GM23338 (cell line): ENCODE results near the gene MPRIP. TPM values are rescaled to one million over a fixed set of nuclear protein-coding genes. Genes with fewer than 3 reads are reported as not detected.

Experiments used
- ATAC-seq: fragments of 200-7000 bp; cut with Tn5 transposase; 3 replicates; pipeline ENCODE4 v1.9.1; 2020
- DNase-seq: peaks from one replicate; pipeline ENCODE4 v3.0.0-alpha.2; 2015; ENCODE audit warnings: low spot score
- H2AFZ ChIP-seq: fragments of 200-600 bp; sonication (generic); 2 replicates; pipeline ENCODE4 v1.8.0; 2016; ENCODE audit warnings: antibody characterized with exemption, mild to moderate bottlenecking, moderate library complexity
- H3F3A ChIP-seq: fragments of 200-600 bp; sonication (generic); replicated peaks from 2 replicates; pipeline ENCODE4 v1.8.0; 2017; ENCODE audit warnings: antibody characterized with exemption, mixed run types, low read depth
- H3K27ac ChIP-seq: fragments of 200-600 bp; sonication (generic); 2 replicates; pipeline ENCODE4 v1.6.1; 2016; ENCODE audit warnings: low read depth
- H3K27me3 ChIP-seq: fragments of 200-600 bp; sonication (generic); 2 replicates; pipeline ENCODE4 v1.8.0; 2016; ENCODE audit warnings: mild to moderate bottlenecking, mixed run types, moderate library complexity; ENCODE audit not compliant: insufficient read depth
- H3K36me3 ChIP-seq: fragments of 200-600 bp; sonication (generic); 2 replicates; pipeline ENCODE4 v1.8.0; 2016; ENCODE audit warnings: mild to moderate bottlenecking; ENCODE audit not compliant: insufficient read depth
- H3K4me1 ChIP-seq: fragments of 200-600 bp; sonication (generic); 2 replicates; pipeline ENCODE4 v1.8.0; 2016; ENCODE audit warnings: mild to moderate bottlenecking, moderate library complexity; ENCODE audit not compliant: insufficient read depth
- H3K4me2 ChIP-seq: fragments of 200-600 bp; sonication (generic); 2 replicates; pipeline ENCODE4 v1.7.1; 2017; ENCODE audit warnings: mixed run types
- H3K4me3 ChIP-seq: fragments of 200-600 bp; sonication (generic); 2 replicates; pipeline ENCODE4 v1.6.1; 2016; ENCODE audit warnings: mixed run types
- H3K79me2 ChIP-seq: fragments of 200-600 bp; sonication (generic); replicated peaks from 2 replicates; pipeline ENCODE4 v1.8.0; 2017; ENCODE audit warnings: mild to moderate bottlenecking; ENCODE audit not compliant: insufficient read depth
- H3K9me2 ChIP-seq: fragments of 200-600 bp; sonication (generic); 2 replicates; pipeline ENCODE4 v1.8.0; 2017; ENCODE audit not compliant: insufficient read depth
- H4K20me1 ChIP-seq: fragments of 200-600 bp; sonication (generic); replicated peaks from 2 replicates; pipeline ENCODE4 v1.8.0; 2017; ENCODE audit warnings: mild to moderate bottlenecking; ENCODE audit not compliant: insufficient read depth
- H3K27ac Mint-ChIP-seq: 2 replicates; pipeline ENCODE4 v1.8.0; 2020; ENCODE audit warnings: inconsistent platforms, mild to moderate bottlenecking, moderate library complexity, mixed read lengths
- H3K27me3 Mint-ChIP-seq: 3 replicates; pipeline ENCODE4 v1.8.0; 2022; ENCODE audit warnings: low read depth, mild to moderate bottlenecking, moderate library complexity, mixed read lengths, inconsistent platforms; ENCODE audit not compliant: insufficient read depth, poor library complexity
- H3K36me3 Mint-ChIP-seq: 3 replicates; pipeline ENCODE4 v1.8.0; 2021; ENCODE audit warnings: low read depth, mild to moderate bottlenecking, inconsistent platforms, moderate library complexity, mixed read lengths
- H3K4me1 Mint-ChIP-seq: 3 replicates; pipeline ENCODE4 v1.8.0; 2020; ENCODE audit warnings: mild to moderate bottlenecking, inconsistent platforms, mixed read lengths
- H3K4me3 Mint-ChIP-seq: 3 replicates; pipeline ENCODE4 v1.8.0; 2021; ENCODE audit warnings: moderate library complexity, mild to moderate bottlenecking, inconsistent platforms, mixed read lengths
- H3K9me3 Mint-ChIP-seq: 3 replicates; pipeline ENCODE4 v1.8.0; 2020; ENCODE audit warnings: moderate library complexity, mild to moderate bottlenecking, inconsistent platforms, mixed read lengths
- CREB1 ChIP-seq: fragments of 250-450 bp; sonication (Bioruptor Pico); IDR thresholded peaks from 2 replicates; pipeline ENCODE4 v1.5.0; 2020; ENCODE audit warnings: low read depth, mild to moderate bottlenecking, moderate library complexity
- CTCF ChIP-seq, 2 experiments: fragments of 200-600 bp in 1 of 2; sonication (generic) in 1 of 2; conservative IDR thresholded peaks; 2 replicates each; pipeline versions ENCODE4 v1.5.1 to v1.6.1; 2016 to 2017; ENCODE audit warnings: antibody characterized with exemption in 2 of 2, low read depth in 2 of 2, mild to moderate bottlenecking in 2 of 2, moderate library complexity in 1 of 2
- ETS1 ChIP-seq: IDR thresholded peaks from 2 replicates; pipeline ENCODE4 v1.6.1; 2016; ENCODE audit warnings: antibody characterized with exemption
- JUNB ChIP-seq: IDR thresholded peaks from one replicate; pipeline ENCODE4 v1.6.1; 2016; ENCODE audit warnings: antibody characterized with exemption; ENCODE audit not compliant: unreplicated experiment
- NANOG ChIP-seq: IDR thresholded peaks from 2 replicates; pipeline ENCODE4 v1.6.1; 2016; ENCODE audit warnings: antibody characterized with exemption, borderline replicate concordance
- POLR2AphosphoS5 ChIP-seq: IDR thresholded peaks from 2 replicates; pipeline ENCODE4 v1.6.1; 2016; ENCODE audit warnings: antibody characterized with exemption, low read depth
- STAT1 ChIP-seq: IDR thresholded peaks from one replicate; pipeline ENCODE4 v1.6.1; 2016; ENCODE audit warnings: antibody characterized with exemption; ENCODE audit not compliant: unreplicated experiment
- ZNF114 ChIP-seq: fragments of 250-450 bp; sonication (Bioruptor Pico); IDR thresholded peaks from 2 replicates; pipeline ENCODE4 v1.5.0; 2020; ENCODE audit warnings: mild to moderate bottlenecking, moderate library complexity
- ZNF331 ChIP-seq: fragments of 250-450 bp; sonication (Bioruptor Pico); IDR thresholded peaks from 2 replicates; pipeline ENCODE4 v1.5.0; 2020; ENCODE audit warnings: low read depth, mild to moderate bottlenecking, moderate library complexity
- ZNF462 ChIP-seq: fragments of 250-450 bp; sonication (Bioruptor Pico); IDR thresholded peaks from 2 replicates; pipeline ENCODE4 v1.5.0; 2020; ENCODE audit warnings: mild to moderate bottlenecking, moderate library complexity
- polyA plus RNA-seq: library from polyadenylated mRNA; unstranded; fragments of >200 nt; fragmentation: Nextera tagmentation; extraction: Ambion mirVana; gene quantifications from 2 replicates; pipeline ENCODE4 v1.2.1, GENCODE V29; 2016
- total RNA-seq: library from RNA; depleted of rRNA; stranded (reverse); fragments of >200 nt; shearing (Covaris generic); gene quantifications from 2 replicates; pipeline ENCODE4 v1.2.3, GENCODE V29; 2014

Gene MPRIP
- total and polyA plus RNA-seq, 2 experiments from 2014 or later: 39.3 to 113 TPM

- Histone ChIP-seq H2AFZ (no peak overlapping the region), H3K27me3 (no peaks in the 10 kb centered on the region), H3K27ac (no peak overlapping the region), H3K79me2 (peaks cover 63% of the 10 kb centered on the region), H3F3A (no peaks in the 10 kb centered on the region), H3K4me3 (no peak overlapping the region), H3K4me1 (no peaks in the 10 kb centered on the region), H3K36me3 (no peaks in the 10 kb centered on the region), H4K20me1 (peaks cover 28% of the 10 kb centered on the region), H3K4me2 (no peak overlapping the region), H3K9me2 (no peaks in the 10 kb centered on the region)
- TF ChIP-seq ETS1: no peak
- no peak for TF ChIP-seq POLR2AphosphoS5
- no peak for TF ChIP-seq ZNF114 (CRISPR knock-in tag)
- TF ChIP-seq ZNF462 (CRISPR knock-in tag): no peak
- no peak for TF ChIP-seq NANOG
- H3K4me1 Mint-ChIP-seq: peaks cover 8% of the 10 kb centered on the region; the same call in 1 of the 3 replicates
- no peak overlapping the region for H3K4me3 Mint-ChIP-seq
- DNase-seq (no peak), ATAC-seq (no peak)
- H3K27ac Mint-ChIP-seq: no peak overlapping the region
- H3K36me3 Mint-ChIP-seq: no peaks in the 10 kb centered on the region
- no peaks in the 10 kb centered on the region for H3K27me3 Mint-ChIP-seq
- no peaks in the 10 kb centered on the region for H3K9me3 Mint-ChIP-seq
Observed at GRCh38 chr17:17117923-17118322, 75.7 kb downstream of the MPRIP start.

- Histone ChIP-seq H3K36me3 (no peaks in the 10 kb centered on the region), H3K4me1 (no peaks in the 10 kb centered on the region), H3K27me3 (no peaks in the 10 kb centered on the region), H2AFZ (no peak overlapping the region), H3K4me2 (no peak overlapping the region), H3K79me2 (peaks cover 61% of the 10 kb centered on the region), H4K20me1 (peaks cover 25% of the 10 kb centered on the region), H3K4me3 (no peak overlapping the region), H3F3A (no peaks in the 10 kb centered on the region), H3K9me2 (no peaks in the 10 kb centered on the region), H3K27ac (no peak overlapping the region)
- H3K4me1 Mint-ChIP-seq: peaks cover 8% of the 10 kb centered on the region; the same call in 1 of the 3 replicates
- ATAC-seq: no peak
- no peak overlapping the region for H3K4me3 Mint-ChIP-seq
- H3K36me3 Mint-ChIP-seq: no peaks in the 10 kb centered on the region
- H3K9me3 Mint-ChIP-seq: no peaks in the 10 kb centered on the region
- no peak for DNase-seq
- H3K27ac Mint-ChIP-seq: no peak overlapping the region
- H3K27me3 Mint-ChIP-seq: no peaks in the 10 kb centered on the region
- TF ChIP-seq ETS1 (no peak), JUNB (no peak), STAT1 (no peak), ZNF331 (CRISPR knock-in tag) (no peak), CREB1 (CRISPR knock-in tag) (no peak), CTCF (conservative IDR thresholded peaks at IDR 0.05; ENCODE audit: low read depth in 2 of 2) (no peak), NANOG (no peak)
Observed at GRCh38 chr17:17118399-17118798, 76.1 kb downstream of the MPRIP start.
